Activated CD4-positive, alpha-beta T cell treated with anti-CD3 and anti-CD28 coated beads for 36 hours (primary cell): Measurements from ENCODE around the gene SLC13A4. TPM values are rescaled to one million over a fixed set of nuclear protein-coding genes. Genes with fewer than 3 reads are reported as not detected.

ENCODE experiments used
- ATAC-seq: fragments of 200-7000 bp; cut with Tn5 transposase; one replicate; pipeline ENCODE4 v1.10.0; 2021; ENCODE audit warnings: mild to moderate bottlenecking, moderate library complexity
- CTCF ChIA-PET: fragments of 350-600 bp; sonication (Branson Sonifier 250); formaldehyde crosslinking; loops from one replicate; lab custom pipeline; 2021; ENCODE audit warnings: antibody characterized with exemption; lab: Charles Lee
- POLR2A ChIA-PET: fragments of 350-600 bp; sonication (Branson Sonifier 250); formaldehyde crosslinking; loops from one replicate; lab custom pipeline; 2021; ENCODE audit warnings: antibody characterized with exemption, inconsistent platforms; lab: Charles Lee
- DNase-seq: peaks from one replicate; pipeline ENCODE4 v3.0.0-alpha.2; 2020
- H3K27ac Mint-ChIP-seq: one replicate; pipeline ENCODE4 v1.8.0; 2021; ENCODE audit warnings: mixed read lengths
- H3K27me3 Mint-ChIP-seq: one replicate; pipeline ENCODE4 v1.8.0; 2021; ENCODE audit warnings: mixed read lengths
- H3K36me3 Mint-ChIP-seq: one replicate; pipeline ENCODE4 v1.8.0; 2021; ENCODE audit warnings: low read depth, mixed read lengths
- H3K4me1 Mint-ChIP-seq: one replicate; pipeline ENCODE4 v1.8.0; 2021; ENCODE audit warnings: mixed read lengths
- H3K4me3 Mint-ChIP-seq: one replicate; pipeline ENCODE4 v1.8.0; 2021; ENCODE audit warnings: mild to moderate bottlenecking, moderate library complexity, mixed read lengths
- H3K9me3 Mint-ChIP-seq: one replicate; pipeline ENCODE4 v1.8.0; 2021; ENCODE audit warnings: low read depth, mixed read lengths
- intact Hi-C, 2 experiments: fragments of 100-400 bp; cut with DNase I in 1 of 2; cut with micrococcal nuclease in 1 of 2; formaldehyde crosslinking; loops; one replicate each; pipeline versions ENCODE4 v1.14.2 to v1.15.1; 2022 to 2024; cut with DNase I, micrococcal nuclease
- total RNA-seq, 2 experiments: library from RNA; stranded (reverse); gene quantifications; one replicate each; pipeline ENCODE4 v1.2.3, GENCODE V29; 2021

SLC13A4 gene
- total RNA-seq, 2 experiments from 2014 or later: not detected

GRCh38 chr7:135733603-135734342 is 5.8 kb upstream of the SLC13A4 start:
- intact Hi-C loops: no loop called here
- Mint-ChIP-seq H3K27ac (no peak overlapping the region), H3K4me3 (no peak overlapping the region), H3K9me3 (no peaks in the 10 kb centered on the region), H3K4me1 (no peaks in the 10 kb centered on the region), H3K36me3 (no peaks in the 10 kb centered on the region), H3K27me3 (peaks cover 8% of the 10 kb centered on the region)
- DNase-seq (no peak), ATAC-seq (no peak)
- POLR2A ChIA-PET: no interaction called here
- CTCF ChIA-PET: interaction anchor here (0.5 to 1.0 kb wide), 3 partner anchors 23 to 427 kb away, joined by 3 read pairs; no protein-coding TSS in a partner anchor

GRCh38 chr7:135731131-135731530 is 3.1 kb upstream of the SLC13A4 start:
- Mint-ChIP-seq H3K27ac (no peak overlapping the region), H3K4me1 (no peaks in the 10 kb centered on the region), H3K36me3 (no peaks in the 10 kb centered on the region), H3K4me3 (no peak overlapping the region), H3K27me3 (peaks cover 5% of the 10 kb centered on the region), H3K9me3 (no peaks in the 10 kb centered on the region)
- ChIA-PET CTCF (interaction anchor here (0.6 to 0.7 kb wide), 2 partner anchors 57 to 63 kb away, joined by 3 read pairs; no protein-coding TSS in a partner anchor), POLR2A (no interaction called here)
- intact Hi-C loops: no loop called here
- ATAC-seq: no peak
- DNase-seq: no peak

GRCh38 chr7:135729230-135729629 is 1.2 kb upstream of the SLC13A4 start:
- ChIA-PET POLR2A (no interaction called here), CTCF (interaction anchor here (1.3 kb wide), 1 partner anchor 18 kb away, joined by 4 read pairs; no protein-coding TSS in a partner anchor)
- no peaks in the 10 kb centered on the region for H3K36me3 Mint-ChIP-seq
- no peak overlapping the region for H3K27ac Mint-ChIP-seq
- DNase-seq (no peak), ATAC-seq (no peak)
- intact Hi-C loops: no loop called here
- H3K27me3 Mint-ChIP-seq: peaks cover 8% of the 10 kb centered on the region
- no peaks in the 10 kb centered on the region for H3K4me1 Mint-ChIP-seq
- H3K4me3 Mint-ChIP-seq: no peak overlapping the region
- H3K9me3 Mint-ChIP-seq: no peaks in the 10 kb centered on the region

- intact Hi-C loops: no loop called here
- ATAC-seq: no peak
- Mint-ChIP-seq H3K9me3 (no peaks in the 10 kb centered on the region), H3K36me3 (no peaks in the 10 kb centered on the region), H3K27me3 (peaks cover 9% of the 10 kb centered on the region), H3K4me1 (no peaks in the 10 kb centered on the region), H3K4me3 (no peak overlapping the region), H3K27ac (no peak overlapping the region)
- no peak for DNase-seq
- CTCF ChIA-PET: interaction anchor here (0.7 kb wide), 1 partner anchor 23 kb away, joined by 3 read pairs; no protein-coding TSS in a partner anchor
- POLR2A ChIA-PET: no interaction called here
Observed at GRCh38 chr7:135726911-135727673, 894 bp downstream of the SLC13A4 start.

- DNase-seq: no peak
- H3K27me3 Mint-ChIP-seq: peaks cover 13% of the 10 kb centered on the region
- no peak overlapping the region for H3K4me3 Mint-ChIP-seq
- H3K9me3 Mint-ChIP-seq: no peaks in the 10 kb centered on the region
- ChIA-PET POLR2A (no interaction called here), CTCF (interaction anchor here (0.7 kb wide), 1 partner anchor 22 kb away, joined by 3 read pairs; no protein-coding TSS in a partner anchor)
- intact Hi-C loops: no loop called here
- no peaks in the 10 kb centered on the region for H3K36me3 Mint-ChIP-seq
- H3K27ac Mint-ChIP-seq: no peak overlapping the region
- no peak for ATAC-seq
- H3K4me1 Mint-ChIP-seq: no peaks in the 10 kb centered on the region
Observed at GRCh38 chr7:135726276-135726788, 1.7 kb downstream of the SLC13A4 start.

GRCh38 chr7:135723411-135723810 is 4.6 kb downstream of the SLC13A4 start:
- Mint-ChIP-seq H3K4me3 (no peak overlapping the region), H3K36me3 (no peaks in the 10 kb centered on the region), H3K4me1 (no peaks in the 10 kb centered on the region), H3K27me3 (peaks cover 13% of the 10 kb centered on the region), H3K9me3 (no peaks in the 10 kb centered on the region), H3K27ac (no peak overlapping the region)
- ATAC-seq (no peak), DNase-seq (no peak)
- CTCF ChIA-PET: no interaction called here
- POLR2A ChIA-PET: no interaction called here
- intact Hi-C loops: no loop called here

GRCh38 chr7:135721198-135721820 is 6.7 kb downstream of the SLC13A4 start:
- DNase-seq: no peak
- POLR2A ChIA-PET: no interaction called here
- H3K36me3 Mint-ChIP-seq: no peaks in the 10 kb centered on the region
- no peak overlapping the region for H3K27ac Mint-ChIP-seq
- no peaks in the 10 kb centered on the region for H3K4me1 Mint-ChIP-seq
- no peak for ATAC-seq
- H3K4me3 Mint-ChIP-seq: no peak overlapping the region
- intact Hi-C loops: no loop called here
- no peaks in the 10 kb centered on the region for H3K9me3 Mint-ChIP-seq
- CTCF ChIA-PET: no interaction called here
- H3K27me3 Mint-ChIP-seq: peaks cover 20% of the 10 kb centered on the region

GRCh38 chr7:135719688-135720087 is 8.3 kb downstream of the SLC13A4 start:
- no peak overlapping the region for H3K27ac Mint-ChIP-seq
- no peaks in the 10 kb centered on the region for H3K4me1 Mint-ChIP-seq
- POLR2A ChIA-PET: no interaction called here
- ATAC-seq: no peak
- CTCF ChIA-PET: interaction anchor here (1.3 kb wide), 1 partner anchor 8 kb away, joined by 3 read pairs; no protein-coding TSS in a partner anchor
- H3K4me3 Mint-ChIP-seq: no peak overlapping the region
- no peaks in the 10 kb centered on the region for H3K9me3 Mint-ChIP-seq
- no peaks in the 10 kb centered on the region for H3K36me3 Mint-ChIP-seq
- intact Hi-C loops: no loop called here
- peaks cover 17% of the 10 kb centered on the region for H3K27me3 Mint-ChIP-seq
- no peak for DNase-seq

GRCh38 chr7:135718794-135719437 is 9.1 kb downstream of the SLC13A4 start:
- intact Hi-C loops: no loop called here
- Mint-ChIP-seq H3K4me3 (no peak overlapping the region), H3K4me1 (no peaks in the 10 kb centered on the region), H3K27ac (no peak overlapping the region), H3K27me3 (peaks cover 17% of the 10 kb centered on the region), H3K36me3 (no peaks in the 10 kb centered on the region), H3K9me3 (no peaks in the 10 kb centered on the region)
- ChIA-PET POLR2A (no interaction called here), CTCF (interaction anchor here (0.5 to 0.7 kb wide), 2 partner anchors 323 to 1820 kb away, joined by 3 read pairs; no protein-coding TSS in a partner anchor)
- DNase-seq: no peak
- ATAC-seq: no peak

- no peak for ATAC-seq
- DNase-seq: no peak
- no peaks in the 10 kb centered on the region for H3K36me3 Mint-ChIP-seq
- intact Hi-C loops: no loop called here
- CTCF ChIA-PET: interaction anchor here (0.5 to 0.7 kb wide), 2 partner anchors 324 to 1820 kb away, joined by 3 read pairs; no protein-coding TSS in a partner anchor
- H3K27ac Mint-ChIP-seq: no peak overlapping the region
- H3K9me3 Mint-ChIP-seq: no peaks in the 10 kb centered on the region
- no peaks in the 10 kb centered on the region for H3K4me1 Mint-ChIP-seq
- no peak overlapping the region for H3K4me3 Mint-ChIP-seq
- POLR2A ChIA-PET: no interaction called here
- H3K27me3 Mint-ChIP-seq: peaks cover 15% of the 10 kb centered on the region
Observed at GRCh38 chr7:135718219-135718618, 9.8 kb downstream of the SLC13A4 start.

- no peaks in the 10 kb centered on the region for H3K9me3 Mint-ChIP-seq
- ATAC-seq: no peak
- POLR2A ChIA-PET: no interaction called here
Observed at GRCh38 chr7:135717693-135718092, 10.3 kb downstream of the SLC13A4 start.

More at GRCh38 chr7:135717693-135718092, 10.3 kb downstream of the SLC13A4 start:
- no peaks in the 10 kb centered on the region for H3K36me3 Mint-ChIP-seq
- DNase-seq: no peak
- no peak overlapping the region for H3K4me3 Mint-ChIP-seq
- H3K27me3 Mint-ChIP-seq: peaks cover 15% of the 10 kb centered on the region
- intact Hi-C loops: no loop called here
- H3K27ac Mint-ChIP-seq: no peak overlapping the region
- CTCF ChIA-PET: no interaction called here
- no peaks in the 10 kb centered on the region for H3K4me1 Mint-ChIP-seq
